HepG2 (cell line): Measurements from ENCODE around the gene KLF7. TPM values are rescaled to one million over a fixed set of nuclear protein-coding genes. Genes with fewer than 3 reads are reported as not detected.

Source experiments
- ATAC-seq: fragments of 200-7000 bp; cut with Tn5 transposase; 3 replicates; pipeline ENCODE4 v1.9.1; 2020; ENCODE audit warnings: mild to moderate bottlenecking, moderate library complexity
- BruUV-seq: library from RNA; stranded (reverse); fragments of 400-500 nt; replicated peaks from 2 replicates; lab custom pipeline; 2021; lab: Mats Ljungman, UMichigan
- CTCF ChIA-PET: fragments of 300-600 bp; formaldehyde crosslinking; extraction: SDS; loops from one replicate; lab custom pipeline; 2021; ENCODE audit warnings: low total read pairs, inconsistent platforms, low intra/inter-chr PET ratio; lab: Yijun Ruan, JAX
- POLR2A ChIA-PET: fragments of 350-600 bp; sonication (Branson Sonifier 250); formaldehyde crosslinking; loops from one replicate; lab custom pipeline; 2020; ENCODE audit warnings: antibody characterized with exemption, inconsistent platforms; lab: Yijun Ruan, JAX
- DNase-seq: peaks from one replicate; pipeline ENCODE4 v3.0.0-alpha.2; 2015; ENCODE audit warnings: low spot score
- FAIRE-seq: peaks from 3 replicates; lab custom pipeline; 2011; peaks lifted over from hg19 to GRCh38; lab: Jason Lieb, UNC
- H2AFZ ChIP-seq: one replicate; pipeline ENCODE4 v1.6.1; 2011; ENCODE audit warnings: low read length, inconsistent platforms
- H3K27ac ChIP-seq: fragments of 300-600 bp; 3 replicates; pipeline ENCODE4 v1.8.0; 2011; ENCODE audit warnings: mixed run types, mild to moderate bottlenecking, mixed read lengths, low read length, inconsistent platforms; ENCODE audit not compliant: insufficient read depth; ENCODE audit errors: extremely low read length
- H3K27me3 ChIP-seq, 2 experiments: fragments of 200-600 bp in 1 of 2; 2 replicates in 1 of 2; 3 replicates in 1 of 2; pipeline versions ENCODE4 v1.6.0 to v1.8.0; 2011; ENCODE audit warnings: low read length in 2 of 2, mild to moderate bottlenecking in 2 of 2, moderate library complexity in 2 of 2, inconsistent platforms in 1 of 2; ENCODE audit not compliant: insufficient read depth in 2 of 2, control insufficient read depth in 1 of 2
- H3K36me3 ChIP-seq, 2 experiments: fragments of 200-600 bp in 1 of 2; replicated peaks in 1 of 2; 2 replicates in 1 of 2; 3 replicates in 1 of 2; pipeline versions ENCODE4 v1.5.1 to v1.8.0; 2011; ENCODE audit warnings: low read length in 2 of 2, inconsistent platforms in 1 of 2; ENCODE audit not compliant: insufficient read depth in 2 of 2, control insufficient read depth in 1 of 2
- H3K4me1 ChIP-seq: 2 replicates; pipeline ENCODE4 v1.5.1; 2012; ENCODE audit warnings: low read length, inconsistent platforms; ENCODE audit not compliant: insufficient read depth
- H3K4me2 ChIP-seq: 2 replicates; pipeline ENCODE4 v1.6.0; 2011; ENCODE audit warnings: low read depth, low read length, inconsistent platforms
- H3K4me3 ChIP-seq, 3 experiments: fragments of 200-600 bp in 1 of 3; sonication (generic), shearing (Covaris generic) in 1 of 3; replicated peaks in 1 of 3; 2 replicates each; pipeline ENCODE4 v1.5.1; 2011 to 2016; ENCODE audit warnings: low read length in 3 of 3, inconsistent platforms in 2 of 3, low read depth in 2 of 3, mild to moderate bottlenecking in 2 of 3, control low read depth in 1 of 3, mixed read lengths in 1 of 3; ENCODE audit not compliant: insufficient read depth in 1 of 3
- H3K79me2 ChIP-seq: one replicate; pipeline ENCODE4 v1.6.1; 2011; ENCODE audit warnings: low read length, inconsistent platforms; ENCODE audit not compliant: insufficient read depth
- H3K9ac ChIP-seq: 2 replicates; pipeline ENCODE4 v1.6.0; 2011; ENCODE audit warnings: mild to moderate bottlenecking, low read depth, low read length, inconsistent platforms; ENCODE audit not compliant: insufficient read depth
- H3K9me3 ChIP-seq: 2 replicates; pipeline ENCODE4 v1.5.1; 2012; ENCODE audit warnings: mild to moderate bottlenecking, low read length
- H4K20me1 ChIP-seq: 2 replicates; pipeline ENCODE4 v1.6.0; 2011; ENCODE audit warnings: inconsistent platforms, mild to moderate bottlenecking, low read length, moderate library complexity; ENCODE audit not compliant: insufficient read depth
- BORCS8-MEF2B ChIP-seq: sonication (generic); formaldehyde crosslinking; IDR thresholded peaks from 2 replicates; pipeline ENCODE4 v1.8.0; 2022; ENCODE audit warnings: mild to moderate bottlenecking, missing genetic modification reagents
- GTF2F1 ChIP-seq: fragments of 150-350 bp; IDR thresholded peaks from 2 replicates; pipeline ENCODE4 v1.6.1; 2014; ENCODE audit warnings: low read length
- HINFP ChIP-seq: sonication (generic); formaldehyde crosslinking; IDR thresholded peaks from 2 replicates; pipeline ENCODE4 v1.4.0; 2020; ENCODE audit warnings: low read depth, mild to moderate bottlenecking, missing genetic modification reagents
- HMG20A ChIP-seq: IDR thresholded peaks from 2 replicates; pipeline ENCODE4 v1.6.1; 2016; ENCODE audit warnings: borderline replicate concordance
- SMARCC2 ChIP-seq: fragments of 450-650 bp; IDR thresholded peaks from 2 replicates; pipeline ENCODE4 v1.6.1; 2017; ENCODE audit warnings: antibody characterized with exemption, mild to moderate bottlenecking
- TARDBP ChIP-seq: sonication (generic); formaldehyde crosslinking; IDR thresholded peaks from 2 replicates; pipeline ENCODE4 v1.8.0; 2022; ENCODE audit warnings: mild to moderate bottlenecking, missing genetic modification reagents
- ZNF143 ChIP-seq: sonication (generic); formaldehyde crosslinking; IDR thresholded peaks from 2 replicates; pipeline ENCODE4 v1.4.0; 2020; ENCODE audit warnings: missing genetic modification reagents
- ZNF235 ChIP-seq: sonication (generic); formaldehyde crosslinking; IDR thresholded peaks from 2 replicates; pipeline ENCODE4 v1.8.1; 2023; ENCODE audit warnings: mild to moderate bottlenecking, missing genetic modification reagents, borderline replicate concordance
- WGBS: methylation state at CpG from one replicate; pipeline ENCODE4 v1.1.6; 2017; ENCODE audit warnings: low lambda C conversion rate; 5-methylcytosine and 5-hydroxymethylcytosine counted together
- in situ Hi-C: cut with HindIII; loops from 2 replicates; pipeline ENCODE4 v1.10.0; 2017; ENCODE audit warnings: low pct_unique_long_range_greater_than_20kb; ENCODE audit not compliant: extremely low pct_ligation_motif_present
- intact Hi-C: fragments of 100-400 bp; cut with micrococcal nuclease; formaldehyde crosslinking; loops from one replicate; pipeline ENCODE4 v1.10.0; 2022; ENCODE audit not compliant: unreplicated experiment
- polyA plus RNA-seq, 8 experiments: library from polyadenylated mRNA; depleted of rRNA in 3 of 8; stranded (reverse) in 7 of 8; unstranded in 1 of 8; fragments of >200 nt; fragmentation: Illumina TruSeq in 4 of 8; extraction: Trizol in 4 of 8; gene quantifications; 2 replicates each; pipeline versions ENCODE4 v1.2.1 to v1.2.3, GENCODE V29; 2011 to 2016; ENCODE audit warnings: low read depth in 4 of 8, missing spikeins in 1 of 8, mixed read lengths in 1 of 8; ENCODE audit not compliant: insufficient read depth in 1 of 8
- total RNA-seq, 5 experiments: library from RNA; depleted of rRNA; stranded (reverse); fragments of >200 nt; fragmentation: Illumina TruSeq; extraction: Trizol; gene quantifications; 2 replicates each; pipeline ENCODE4 v1.2.3, GENCODE V29; 2016; ENCODE audit warnings: low read depth in 1 of 5

KLF7 gene
- total and polyA plus RNA-seq, 2 of the 13 experiments (the other 11 are each of a cell fraction or from before 2014, with no cell fraction given): 2.6 to 5.4 TPM

DNA sequence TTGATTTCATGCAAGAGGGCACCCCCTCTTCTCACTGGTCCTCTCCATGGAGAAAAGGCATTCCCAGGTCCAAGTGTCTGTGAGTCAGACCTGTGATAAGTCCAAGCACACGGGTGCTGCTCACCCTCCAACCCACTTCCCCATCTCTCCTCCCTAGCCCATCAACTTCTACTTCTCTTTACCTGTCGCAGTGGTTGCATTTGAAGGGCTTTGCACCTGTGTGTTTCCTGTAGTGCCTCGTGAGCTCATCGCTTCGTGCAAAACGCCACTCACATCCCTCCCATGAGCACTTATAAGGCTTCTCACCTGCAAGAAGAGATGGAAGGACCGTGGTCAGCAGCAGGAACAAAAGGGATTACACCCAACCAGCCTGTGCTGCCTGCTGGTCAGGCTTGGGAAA lies 77.5 kb downstream of the KLF7 start:
- TF ChIP-seq ZNF235 (CRISPR knock-in tag) (no peak), SMARCC2 (no peak), GTF2F1 (no peak), TARDBP (CRISPR knock-in tag) (no peak), HINFP (CRISPR knock-in tag) (no peak), HMG20A (CRISPR knock-in tag) (no peak), ZNF143 (CRISPR knock-in tag) (no peak), BORCS8-MEF2B (CRISPR knock-in tag) (no peak)
- TF ChIP-seq, all 625 proteins: peak for 0
- Histone ChIP-seq H3K36me3 (peaks cover 0 to 5% of the 10 kb centered on the region in 2 experiments; a peak in 2 of 5 replicates), H2AFZ (no peak overlapping the region), H3K4me3 (no peak overlapping the region), H3K9me3 (no peaks in the 10 kb centered on the region), H3K27ac (no peak overlapping the region), H3K79me2 (no peaks in the 10 kb centered on the region), H3K4me2 (no peak overlapping the region), H4K20me1 (no peaks in the 10 kb centered on the region), H3K9ac (no peak overlapping the region), H3K4me1 (no peaks in the 10 kb centered on the region), H3K27me3 (no peaks in the 10 kb centered on the region)
- 90% methylated on average over 7 of the region's 7 CpGs for WGBS
- FAIRE-seq: no peak
- BruUV-seq: no TSS peak
- ATAC-seq: no peak
- CTCF ChIA-PET: no interaction called here
- POLR2A ChIA-PET: no interaction called here
- intact Hi-C loops (no loop called here), in situ Hi-C loops (no loop called here)
- no peak for DNase-seq
